GM11168 (cell line): ENCODE results near the gene ZBTB20.

ENCODE experiments used
- in situ Hi-C: fragments of 300-500 bp; cut with MboI; formaldehyde crosslinking; loops from one replicate; pipeline ENCODE4 v1.12.0; 2022; ENCODE audit warnings: low sequenced_read_pairs; ENCODE audit not compliant: unreplicated experiment

ZBTB20 gene

DNA sequence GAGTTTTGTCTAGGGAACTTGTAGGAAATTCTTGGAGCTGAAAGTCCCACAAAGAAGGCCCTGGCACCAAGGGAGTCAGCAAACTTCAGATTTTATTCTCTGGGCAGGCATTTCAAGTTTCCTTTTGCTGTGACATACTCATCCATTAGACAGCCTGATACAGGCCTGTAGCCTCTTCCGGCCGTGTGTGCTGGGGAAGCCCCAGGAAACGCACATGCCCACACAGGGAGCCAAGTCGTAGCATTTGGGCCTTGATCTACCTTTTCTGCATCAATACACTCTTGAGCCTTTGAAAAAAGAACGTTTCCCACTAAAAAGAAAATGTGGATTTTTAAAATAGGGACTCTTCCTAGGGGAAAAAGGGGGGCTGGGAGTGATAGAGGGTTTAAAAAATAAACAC lies 838.3 kb downstream of the ZBTB20 start:
- in situ Hi-C loops, result no loop called here

DNA sequence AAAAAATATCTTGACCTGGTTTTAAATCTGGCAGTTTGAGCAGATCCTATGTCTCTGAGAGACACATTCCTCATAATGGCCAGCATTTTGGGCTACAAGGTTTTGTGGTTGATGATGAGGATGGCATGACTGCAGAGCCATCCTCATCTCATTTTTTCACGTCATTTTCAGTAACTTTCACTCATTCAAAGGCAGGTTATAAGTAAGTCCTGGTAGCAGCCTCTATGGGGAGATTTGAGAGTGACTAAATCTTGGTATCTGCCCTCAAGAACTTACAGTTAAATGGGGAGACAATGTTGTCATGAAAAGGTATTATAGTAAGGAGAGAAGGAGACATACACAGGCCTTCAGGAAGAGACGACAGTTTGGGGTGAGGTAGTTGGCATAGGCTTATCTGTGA lies 838.7 kb downstream of the ZBTB20 start:
- in situ Hi-C loops, result no loop called here

GRCh38 chr3:114307832-114308231 lies 839.3 kb downstream of the ZBTB20 start:
- in situ Hi-C loops, result no loop called here

DNA sequence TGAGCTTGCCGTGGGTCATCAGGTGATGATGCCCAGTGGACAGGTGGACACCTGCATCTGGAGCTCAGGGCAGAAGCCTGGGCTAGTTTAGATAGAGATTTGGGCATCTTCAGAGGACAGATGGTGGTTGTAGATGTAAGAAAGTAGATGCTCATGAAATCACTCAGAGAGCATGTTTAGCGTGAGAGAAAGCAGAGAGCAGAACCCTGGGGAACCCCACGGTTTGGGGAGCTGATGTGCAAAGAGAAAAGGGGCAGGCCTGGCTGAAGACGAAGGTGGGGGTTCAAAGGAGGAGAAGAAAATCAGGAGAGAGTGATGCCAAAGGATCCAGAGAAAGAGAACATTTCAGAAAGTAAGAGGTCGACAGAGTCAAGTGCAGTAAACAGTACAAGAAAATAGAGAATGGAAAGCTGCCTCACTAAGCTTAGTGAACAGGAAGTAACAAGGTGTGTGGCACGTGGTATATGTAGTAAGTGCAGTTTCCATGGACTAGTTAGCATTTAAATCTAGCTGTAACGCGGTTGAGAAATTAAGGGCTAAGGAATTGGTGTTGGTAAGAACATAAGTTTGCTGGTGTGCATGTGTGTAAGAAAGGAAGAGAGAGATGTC lies 839.8 kb downstream of the ZBTB20 start:
- in situ Hi-C loops, result no loop called here

DNA sequence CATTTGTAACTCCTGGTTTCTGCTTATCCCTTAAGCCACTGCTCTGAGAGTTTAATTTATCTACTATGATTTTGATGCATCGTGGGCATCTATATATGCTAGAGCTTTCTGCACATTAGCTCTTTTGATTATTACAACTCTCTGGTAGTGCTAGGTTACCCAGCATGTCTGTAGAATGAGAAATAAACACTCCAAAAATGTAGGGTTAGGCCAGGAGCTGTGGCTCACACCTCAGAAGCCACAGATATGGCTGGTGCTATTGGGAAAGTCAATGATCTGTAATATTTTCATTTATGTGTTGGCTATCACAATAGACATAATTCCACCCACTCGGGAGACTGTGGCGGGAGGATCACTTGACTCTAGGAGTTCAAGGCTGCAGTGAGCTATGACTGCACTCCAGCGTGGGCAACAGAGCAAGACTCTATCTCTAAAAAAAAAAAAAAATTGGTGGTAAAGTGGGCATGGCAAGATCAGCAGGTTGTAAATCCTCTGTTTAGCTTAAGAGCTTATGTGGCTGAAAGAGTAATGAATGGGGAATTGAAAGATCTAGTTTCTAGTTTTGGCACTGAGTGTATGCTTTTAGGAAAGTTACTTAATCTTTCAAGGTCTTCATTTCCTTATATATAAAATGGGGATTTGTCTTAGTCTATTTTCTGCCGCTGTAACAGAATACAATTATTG lies 847.0 kb downstream of the ZBTB20 start:
- in situ Hi-C loops, result no loop called here

DNA sequence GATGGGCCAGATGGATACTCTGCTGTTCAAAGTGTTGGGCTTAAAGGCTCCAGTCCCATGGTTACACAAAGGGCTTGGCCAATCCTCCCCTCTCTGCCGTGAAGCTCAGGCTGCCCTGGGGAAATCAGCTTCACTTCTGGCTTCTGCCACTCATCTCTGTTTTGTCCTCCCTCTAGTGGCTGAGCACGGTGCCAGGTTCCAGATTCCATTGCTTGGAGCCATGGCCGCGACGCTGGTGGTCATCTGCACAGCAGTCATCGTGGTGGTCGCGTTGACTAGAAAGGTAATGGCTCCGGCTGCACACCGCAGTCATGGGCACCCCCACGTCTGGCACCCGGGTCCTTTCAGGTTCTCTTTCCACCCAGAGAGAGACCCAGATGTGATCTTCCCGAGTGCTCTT lies 847.7 kb downstream of the ZBTB20 start:
- in situ Hi-C loops, result no loop called here

GRCh38 chr3:114295946-114296345 lies 851.1 kb downstream of the ZBTB20 start:
- in situ Hi-C loops, result no loop called here

- in situ Hi-C loops, result no loop called here
Observed at GRCh38 chr3:114294940-114295480, 852.1 kb downstream of the ZBTB20 start.

GRCh38 chr3:114293838-114294535 lies 853.1 kb downstream of the ZBTB20 start, which contains the start of gene TIGIT:
Gene TIGIT (plus strand): TSS chr3:114294028. CDS start chr3:114294062, 34 bp downstream.
- in situ Hi-C loops, result no loop called here

DNA sequence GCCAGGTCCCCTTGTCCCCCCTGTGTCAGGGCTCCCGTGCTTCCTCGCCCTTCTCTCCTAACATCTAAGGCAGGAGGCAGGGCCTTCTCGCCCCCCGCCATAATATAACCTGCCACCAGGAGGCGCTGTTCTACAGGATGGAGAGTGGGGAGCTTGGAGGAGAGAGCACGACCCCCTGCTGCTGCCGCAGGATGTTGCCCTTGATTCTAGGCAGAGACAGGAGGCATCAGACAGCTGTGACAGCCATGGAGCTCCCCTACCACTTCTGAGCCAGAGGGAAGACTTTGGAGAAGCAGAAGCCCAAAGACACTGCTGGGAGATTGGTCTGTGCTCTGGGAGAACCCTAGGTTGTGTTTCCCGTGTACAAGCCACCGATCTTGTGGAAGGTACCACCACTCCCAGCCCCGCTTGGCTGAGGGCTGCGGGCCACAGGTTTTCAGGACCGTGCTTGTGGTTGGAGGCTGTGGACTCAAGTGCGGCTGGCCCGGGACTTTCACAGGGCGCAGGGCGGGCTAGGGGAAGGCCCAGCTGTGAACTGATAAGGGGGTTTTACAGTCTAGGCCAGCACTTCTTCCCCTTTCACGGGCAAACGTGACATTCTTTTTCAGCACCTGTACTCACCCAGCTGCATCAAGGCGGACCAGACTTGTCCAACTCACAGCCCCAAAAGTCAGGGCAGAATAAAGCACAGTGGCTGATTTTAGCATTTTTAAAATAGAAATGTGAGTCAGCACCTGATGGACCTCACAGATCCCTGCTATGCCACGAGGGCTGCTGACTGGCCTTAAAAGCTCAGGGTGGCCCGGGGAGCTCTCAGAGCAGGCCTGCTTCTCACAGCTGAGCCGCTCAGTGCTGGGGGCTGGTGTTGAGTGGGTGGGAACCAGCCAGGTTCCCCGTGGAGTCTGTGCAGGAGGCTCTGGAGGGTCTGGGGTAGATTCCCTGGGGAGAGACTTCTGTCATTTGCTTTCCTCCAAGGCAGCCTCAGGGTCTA lies 855.9 kb downstream of the ZBTB20 start:
- in situ Hi-C loops, result no loop called here

DNA sequence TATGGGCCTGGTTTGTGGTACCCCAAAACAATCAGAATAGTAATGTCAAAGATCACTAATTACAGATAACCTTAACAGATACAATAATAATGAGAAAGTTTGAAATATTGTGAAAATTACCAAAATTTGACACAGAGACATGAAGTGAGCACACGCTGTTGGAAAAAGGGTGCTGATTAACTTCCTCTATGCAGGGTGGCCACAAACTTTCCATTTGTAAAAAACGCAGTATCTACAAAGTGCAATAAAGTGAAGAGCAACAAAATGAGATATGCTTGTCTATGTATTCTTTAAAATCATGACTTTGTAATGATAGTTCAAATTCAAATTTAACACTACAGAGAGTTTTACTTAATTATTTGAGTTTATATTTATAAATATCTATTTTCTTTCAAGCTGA lies 860.8 kb downstream of the ZBTB20 start:
- in situ Hi-C loops, result no loop called here

DNA sequence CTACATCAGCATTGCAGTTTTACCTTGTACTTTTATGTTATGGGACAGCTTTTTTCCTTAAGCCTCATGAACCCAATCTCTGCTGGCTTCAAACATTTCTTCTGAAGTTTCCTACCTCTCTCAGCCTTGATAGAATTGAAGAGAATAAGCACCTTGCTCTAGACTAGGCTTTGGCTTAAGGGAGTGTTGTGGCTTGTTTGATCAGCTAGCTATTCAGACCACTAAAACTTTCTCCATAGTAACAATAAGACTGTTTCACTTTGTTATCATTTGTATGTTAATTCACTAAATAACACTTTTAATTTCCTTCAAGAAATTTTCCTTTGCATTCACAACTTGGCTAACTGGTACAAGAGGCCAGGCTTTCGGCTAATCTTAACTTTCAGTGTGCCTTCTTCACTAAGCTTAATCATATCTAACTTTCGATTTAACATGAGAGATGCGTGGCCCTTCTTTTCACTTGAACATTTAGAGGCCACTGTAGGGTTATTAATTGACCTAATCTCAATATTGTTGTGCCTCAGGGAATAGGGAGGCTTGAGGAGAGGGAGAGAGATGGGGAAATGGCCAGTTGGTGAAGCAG lies 861.3 kb downstream of the ZBTB20 start:
- in situ Hi-C loops, result no loop called here

DNA sequence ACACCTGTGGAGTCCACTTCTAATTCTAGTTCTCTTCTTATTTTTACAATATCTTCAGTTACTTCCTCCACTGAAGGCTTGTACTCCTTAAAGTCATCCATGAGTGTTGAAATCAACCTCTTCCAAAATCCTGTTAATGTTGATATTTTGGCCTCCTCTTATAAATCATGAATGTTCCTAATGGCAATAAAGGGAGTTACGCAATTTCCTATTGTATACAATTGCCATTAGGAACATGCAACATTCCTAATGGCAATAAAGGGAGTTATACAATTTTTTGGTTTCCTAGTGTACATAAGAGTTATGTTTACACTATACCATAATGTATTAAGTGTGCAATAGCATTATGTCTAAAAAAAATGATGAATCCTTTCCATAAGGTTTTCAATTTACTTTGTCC lies 862.4 kb downstream of the ZBTB20 start:
- in situ Hi-C loops, result no loop called here
